Limb (tissue), 2 donors: ENCODE results near the gene GAGE13.
"Not testable (repeated sequence)": the region's sequence is repeated elsewhere in the genome, so short reads cannot be mapped to it uniquely, and the experiment has no call there.

Experiments
- DNase-seq, 2 donors: peaks; one replicate each; pipeline ENCODE4 v3.0.0-alpha.2; 2016; ENCODE audit errors: extremely low spot score in 2 of 2

Gene GAGE13

GRCh38 chrX:49331282-49331681 is at the start of gene GAGE13:
GAGE13 (plus strand) TSS chrX:49331582; CDS start chrX:49332738, 1,156 bp downstream.
- DNase-seq = not testable (repeated sequence)

DNA sequence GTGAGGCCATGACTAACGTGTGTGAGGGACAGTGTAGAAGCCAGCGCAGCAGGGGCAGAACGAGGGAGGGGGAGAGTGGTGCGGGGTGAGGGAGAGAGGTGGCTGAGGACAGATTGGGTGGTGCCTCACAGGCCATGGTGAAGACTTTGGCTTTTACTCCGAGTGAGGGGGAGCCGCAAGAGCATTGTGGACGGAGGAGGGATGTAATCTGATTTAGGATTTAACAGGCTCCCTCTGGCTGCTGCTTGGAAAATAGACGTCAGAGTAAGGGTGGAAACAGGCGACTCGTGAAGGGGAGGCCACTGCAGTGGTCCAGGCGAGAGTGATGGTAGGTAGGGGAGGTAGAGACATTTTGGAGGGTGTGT is 48.8 kb upstream of the GAGE13 start:
- peak in 1 of 2 donors; percentile 1 for DNase-seq

DNA sequence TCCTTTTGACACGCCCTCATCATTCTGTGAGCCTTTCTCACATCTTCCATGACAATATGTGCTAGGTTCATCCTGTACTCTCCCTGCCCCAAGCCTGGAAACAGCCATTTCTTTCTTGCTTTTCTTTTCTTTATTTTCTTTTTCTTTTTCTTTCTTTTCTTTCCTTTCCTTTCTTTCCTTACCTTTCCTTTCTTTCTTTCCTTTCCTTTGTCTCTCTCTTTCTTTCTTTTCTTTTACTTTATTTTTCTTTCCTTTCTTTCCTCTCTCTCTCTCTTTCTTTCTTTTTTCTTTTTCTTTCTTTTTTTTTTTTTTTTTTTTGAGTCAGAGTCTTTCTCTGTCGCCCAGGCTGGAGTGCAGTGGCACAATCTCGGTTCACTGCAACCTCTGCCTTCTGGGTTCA is 47.2 kb upstream of the GAGE13 start:
- DNase-seq = no peak

GRCh38 chrX:49286136-49286535 is 45.2 kb upstream of the GAGE13 start:
- no peak for DNase-seq

DNA sequence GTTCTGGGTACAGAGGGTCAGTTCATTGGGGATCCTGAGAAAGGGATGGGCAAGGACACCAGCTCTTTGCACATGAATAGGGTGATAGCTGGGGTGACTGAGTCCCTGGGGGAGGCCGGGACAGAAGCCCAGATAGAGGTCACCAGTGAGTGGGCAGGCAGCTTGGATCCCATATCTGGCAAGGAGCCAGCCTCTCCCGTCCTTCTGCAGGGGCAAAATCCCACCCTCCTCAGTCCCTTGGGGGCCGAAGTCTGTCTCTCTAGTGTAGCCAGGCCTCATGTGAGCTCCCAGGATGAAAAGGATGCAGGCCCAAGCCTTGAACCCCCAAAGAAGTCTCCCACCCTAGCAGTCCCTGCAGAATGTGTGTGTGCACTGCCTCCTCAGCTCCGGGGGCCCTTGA is 44.8 kb upstream of the GAGE13 start:
- DNase-seq = no peak

GRCh38 chrX:49287665-49288064 is 43.7 kb upstream of the GAGE13 start:
- DNase-seq = no peak

- DNase-seq = no peak
These were observed 41.2 kb upstream of the GAGE13 start for GRCh38 chrX:49290215-49290614.

- peak; percentile 23 to 69 for DNase-seq
These were observed 39.6 kb upstream of the GAGE13 start for GRCh38 chrX:49291615-49292337.

- no peak for DNase-seq
These were observed 38.7 kb upstream of the GAGE13 start for GRCh38 chrX:49292400-49293362.

DNA sequence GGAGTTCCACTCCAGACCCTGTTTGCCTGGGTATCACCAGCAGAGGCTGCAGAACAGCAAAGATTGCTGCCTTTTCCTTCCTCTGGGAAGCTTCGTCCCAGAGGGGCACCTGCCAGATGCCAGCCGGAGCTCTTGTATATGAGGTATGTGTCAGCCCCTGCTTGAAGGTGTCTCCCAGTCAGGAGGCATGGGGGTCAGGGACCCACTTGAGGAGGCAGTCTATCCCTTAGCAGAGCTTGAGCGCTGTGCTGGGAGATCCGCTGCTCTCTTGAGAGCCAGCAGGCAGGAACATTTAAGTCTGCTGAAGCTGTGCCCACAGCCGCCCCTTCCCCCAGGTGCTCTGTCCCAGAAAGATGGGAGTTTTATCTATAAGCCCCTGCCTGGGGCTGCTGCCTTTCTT is 32.1 kb upstream of the GAGE13 start:
- DNase-seq = not testable (repeated sequence)

DNA sequence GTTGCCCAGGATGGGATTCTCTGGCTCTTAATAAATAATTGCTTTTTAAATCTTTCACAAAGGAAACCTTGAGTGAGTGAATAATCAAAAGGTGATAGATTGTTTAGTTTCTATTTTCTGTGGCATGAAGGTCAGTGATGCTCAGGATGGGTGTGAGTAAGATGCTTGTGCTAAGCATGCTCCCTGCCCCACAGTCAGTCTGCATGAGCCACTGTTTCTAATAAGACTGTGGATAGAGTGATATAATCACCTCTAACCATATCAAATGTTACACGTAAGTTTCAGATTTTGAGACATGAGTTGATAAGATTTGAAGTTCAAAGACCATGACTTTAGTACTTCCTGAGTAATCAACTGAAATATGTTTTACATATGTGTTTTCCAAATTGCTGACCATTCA is 30.7 kb upstream of the GAGE13 start:
- no peak for DNase-seq

DNA sequence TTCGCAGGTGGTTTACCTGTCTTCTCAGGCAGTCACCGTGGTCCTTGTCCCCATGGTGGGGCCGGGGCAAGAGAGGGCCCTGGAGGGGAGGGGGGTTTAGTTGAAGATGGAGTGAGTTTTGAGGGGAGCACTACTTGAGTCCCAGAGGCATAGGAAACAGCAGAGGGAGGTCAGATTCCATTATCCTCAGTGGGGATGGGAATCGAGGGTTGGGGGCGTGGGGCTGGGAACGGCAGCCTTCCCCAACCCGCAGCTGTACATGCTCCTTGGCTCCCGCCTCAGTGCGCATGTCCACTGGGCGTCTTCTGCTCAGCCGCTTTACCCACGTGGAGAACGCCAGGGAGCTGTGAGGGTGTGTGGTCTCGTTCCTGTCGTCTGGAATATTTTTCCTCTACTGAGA is 28.0 kb upstream of the GAGE13 start, which contains the start of gene GAGE10:
TSS of gene GAGE10 (plus strand) at position 301 of the 400 bp plus-strand sequence. CDS start 1,214 bp downstream, outside the sequence.
- DNase-seq = no peak

DNA sequence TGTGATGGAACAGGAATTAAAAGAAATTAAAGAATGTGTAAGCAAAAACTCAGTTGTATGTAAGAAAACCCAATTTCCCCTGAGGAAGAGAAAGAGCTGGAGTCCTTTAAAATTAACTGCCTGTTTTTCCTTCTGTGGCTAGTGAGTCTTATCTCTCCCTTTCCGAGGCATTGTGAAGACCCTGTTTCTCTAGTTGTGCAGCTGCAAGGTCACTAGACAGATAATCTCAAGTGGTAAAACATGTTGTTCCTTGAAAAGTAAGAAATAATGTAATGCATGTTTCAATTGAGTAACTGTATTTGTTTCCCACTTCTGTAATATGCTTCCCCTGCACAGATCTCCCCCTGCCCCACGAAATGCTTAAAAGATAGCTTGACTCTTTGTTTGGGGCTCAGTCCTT is 23.6 kb upstream of the GAGE13 start:
- DNase-seq = not testable (repeated sequence)

DNA sequence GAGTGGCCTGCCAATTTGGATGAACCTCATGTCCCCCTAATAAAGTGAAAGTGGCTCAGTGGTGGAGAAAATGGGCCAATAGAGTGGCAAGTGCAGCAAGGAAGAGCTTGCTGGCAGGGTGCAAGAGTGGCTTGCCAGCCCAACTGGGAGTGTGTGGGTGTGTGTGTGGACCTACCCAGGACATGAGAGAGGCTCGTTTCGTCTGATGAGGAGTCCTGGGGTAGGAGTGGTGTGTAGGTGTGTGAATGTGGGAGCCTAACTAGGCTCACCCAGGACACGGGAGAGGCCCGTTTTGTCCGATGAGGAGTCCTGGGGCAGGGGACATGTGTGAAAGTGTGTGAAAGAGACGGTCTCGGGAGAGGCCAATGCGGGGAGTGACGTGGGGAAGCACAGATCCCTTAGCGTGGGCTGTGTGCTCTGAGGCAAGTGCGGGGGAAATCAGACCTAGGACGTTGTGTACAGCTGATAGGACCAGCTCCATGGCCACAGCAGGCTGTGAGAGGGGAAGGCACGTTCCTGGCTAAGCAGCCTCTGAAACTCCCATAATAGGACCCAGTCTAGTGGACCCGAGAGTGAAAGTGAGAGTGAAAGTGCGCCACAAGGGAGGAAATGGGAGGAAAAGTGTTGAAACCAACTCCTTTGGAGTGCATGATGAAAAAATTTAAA is 22.6 kb upstream of the GAGE13 start:
- no peak for DNase-seq

- peak in 1 of 2 donors; percentile 13 for DNase-seq
These were observed 21.9 kb upstream of the GAGE13 start for GRCh38 chrX:49309401-49309981.

GRCh38 chrX:49310371-49310770 is 21.0 kb upstream of the GAGE13 start:
- no peak for DNase-seq

- DNase-seq = no peak
These were observed 19.2 kb upstream of the GAGE13 start for GRCh38 chrX:49312176-49312575.

GRCh38 chrX:49316085-49316484 is 15.3 kb upstream of the GAGE13 start:
- DNase-seq = no peak

- not testable (repeated sequence) for DNase-seq
These were observed 9.6 kb upstream of the GAGE13 start, which contains the start of gene GAGE12J for GRCh38 chrX:49321737-49322136. GAGE12J (plus strand) TSS chrX:49322037; CDS start chrX:49323194, 1,157 bp downstream.

DNA sequence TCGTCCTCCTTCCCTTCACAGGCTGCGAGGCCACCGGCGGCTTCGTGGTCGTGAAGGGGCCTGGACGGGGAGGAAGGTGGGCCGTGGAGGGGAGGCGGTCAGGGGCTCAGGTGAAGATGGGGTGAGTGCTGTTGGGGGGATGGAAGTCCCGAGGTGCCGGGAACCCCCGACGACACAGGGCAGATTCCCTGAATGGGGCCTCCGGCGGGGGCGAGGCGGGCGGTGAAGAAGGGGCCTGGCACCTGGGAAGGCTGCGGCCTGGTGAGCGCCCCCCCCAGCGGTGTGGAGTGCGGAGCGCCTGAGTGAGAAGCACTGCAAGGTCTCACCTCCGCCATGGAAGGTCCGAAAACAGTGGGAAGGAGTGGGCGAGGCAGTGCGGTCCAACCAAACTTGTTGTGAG is 9.1 kb upstream of the GAGE13 start:
- DNase-seq = not testable (repeated sequence)

- DNase-seq = not testable (repeated sequence)
These were observed 7.6 kb upstream of the GAGE13 start for GRCh38 chrX:49323735-49324134.
